ES-I3 (cell line): ENCODE results near the gene RRP15.
"Not testable (repeated sequence)": the region's sequence is repeated elsewhere in the genome, so short reads cannot be mapped to it uniquely, and the experiment has no call there.

ENCODE experiments used
- H3K36me3 ChIP-seq: 2 replicates; pipeline ENCODE4 v1.6.1; 2013; ENCODE audit warnings: mild to moderate bottlenecking, low read length, control low read depth, moderate library complexity; ENCODE audit not compliant: insufficient read depth
- H3K4me1 ChIP-seq: 2 replicates; pipeline ENCODE4 v1.6.1; 2013; ENCODE audit warnings: mild to moderate bottlenecking, control low read depth, low read length; ENCODE audit not compliant: insufficient read depth
- H3K9ac ChIP-seq: 2 replicates; pipeline ENCODE4 v1.6.1; 2013; ENCODE audit warnings: low read depth, mild to moderate bottlenecking, low read length, moderate library complexity
- H3K9me3 ChIP-seq: 2 replicates; pipeline ENCODE4 v1.6.1; 2013; ENCODE audit warnings: mild to moderate bottlenecking, low read length, moderate library complexity; ENCODE audit not compliant: control insufficient read depth, insufficient read depth

RRP15 gene

GRCh38 chr1:218304281-218305039, 19.4 kb downstream of the RRP15 start:
- peaks cover 10% of the 10 kb centered on the region; the same call in 1 of the 2 replicates for H3K4me1 ChIP-seq
- no peak overlapping the region for H3K9ac ChIP-seq
- H3K9me3 ChIP-seq, result no peaks in the 10 kb centered on the region
- H3K36me3 ChIP-seq, result no peaks in the 10 kb centered on the region

- H3K9me3 ChIP-seq, result no peaks in the 10 kb centered on the region
- H3K9ac ChIP-seq, result no peak overlapping the region
- no peaks in the 10 kb centered on the region for H3K36me3 ChIP-seq
- H3K4me1 ChIP-seq, result peaks cover 6% of the 10 kb centered on the region; the same call in 1 of the 2 replicates
Measured at GRCh38 chr1:218305472-218306064, 20.5 kb downstream of the RRP15 start.

GRCh38 chr1:218312509-218312908, 27.4 kb downstream of the RRP15 start:
- no peaks in the 10 kb centered on the region for H3K9me3 ChIP-seq
- no peak overlapping the region; the same call in 1 of the 2 replicates for H3K9ac ChIP-seq
- peaks cover 8% of the 10 kb centered on the region; the same call in 1 of the 2 replicates for H3K4me1 ChIP-seq
- no peaks in the 10 kb centered on the region for H3K36me3 ChIP-seq

GRCh38 chr1:218314316-218314715, 29.2 kb downstream of the RRP15 start:
- no peaks in the 10 kb centered on the region for H3K36me3 ChIP-seq
- H3K4me1 ChIP-seq, result peaks cover 8% of the 10 kb centered on the region; the same call in 1 of the 2 replicates
- H3K9me3 ChIP-seq, result no peaks in the 10 kb centered on the region
- no peak overlapping the region for H3K9ac ChIP-seq

- Histone ChIP-seq H3K9me3 (no peaks in the 10 kb centered on the region), H3K9ac (no peak overlapping the region), H3K36me3 (no peaks in the 10 kb centered on the region), H3K4me1 (peaks cover 8% of the 10 kb centered on the region; the same call in 1 of the 2 replicates)
Measured at GRCh38 chr1:218315638-218316037, 30.5 kb downstream of the RRP15 start.

- peaks cover 8% of the 10 kb centered on the region; the same call in 1 of the 2 replicates for H3K4me1 ChIP-seq
- no peaks in the 10 kb centered on the region for H3K9me3 ChIP-seq
- no peaks in the 10 kb centered on the region for H3K36me3 ChIP-seq
- H3K9ac ChIP-seq, result no peak overlapping the region
Measured at GRCh38 chr1:218317061-218317460, 32.0 kb downstream of the RRP15 start.

GRCh38 chr1:218320182-218320581, 35.1 kb downstream of the RRP15 start:
- not testable (repeated sequence) for H3K9ac ChIP-seq, H3K4me1 ChIP-seq, H3K9me3 ChIP-seq, H3K36me3 ChIP-seq

- H3K9ac ChIP-seq, result no peak overlapping the region
- H3K9me3 ChIP-seq, result no peaks in the 10 kb centered on the region
- no peaks in the 10 kb centered on the region for H3K36me3 ChIP-seq
Measured at GRCh38 chr1:218322762-218323161, 37.7 kb downstream of the RRP15 start.

GRCh38 chr1:218323568-218324225, 38.6 kb downstream of the RRP15 start:
- Histone ChIP-seq H3K9ac (no peak overlapping the region), H3K9me3 (no peaks in the 10 kb centered on the region), H3K4me1 (no peaks in the 10 kb centered on the region), H3K36me3 (no peaks in the 10 kb centered on the region)

More at GRCh38 chr1:218322762-218323161, 37.7 kb downstream of the RRP15 start:
- no peaks in the 10 kb centered on the region for H3K4me1 ChIP-seq

GRCh38 chr1:218324226-218324580, 39.1 kb downstream of the RRP15 start:
- no peaks in the 10 kb centered on the region for H3K9me3 ChIP-seq
- H3K4me1 ChIP-seq, result no peaks in the 10 kb centered on the region
- no peak overlapping the region for H3K9ac ChIP-seq
- no peaks in the 10 kb centered on the region for H3K36me3 ChIP-seq

- Histone ChIP-seq H3K9me3 (no peaks in the 10 kb centered on the region), H3K36me3 (no peaks in the 10 kb centered on the region; the same call in 1 of the 2 replicates), H3K4me1 (no peaks in the 10 kb centered on the region), H3K9ac (no peak overlapping the region)
Measured at GRCh38 chr1:218328769-218329168, 43.7 kb downstream of the RRP15 start.

- no peaks in the 10 kb centered on the region for H3K9me3 ChIP-seq
- no peak overlapping the region for H3K9ac ChIP-seq
- no peaks in the 10 kb centered on the region for H3K4me1 ChIP-seq
- H3K36me3 ChIP-seq, result no peaks in the 10 kb centered on the region; the same call in 1 of the 2 replicates
Measured at GRCh38 chr1:218330043-218330623, 45.0 kb downstream of the RRP15 start.

GRCh38 chr1:218332416-218332815, 47.3 kb downstream of the RRP15 start:
- H3K9ac ChIP-seq, result no peak overlapping the region
- no peaks in the 10 kb centered on the region for H3K9me3 ChIP-seq
- H3K4me1 ChIP-seq, result no peaks in the 10 kb centered on the region
- no peaks in the 10 kb centered on the region; the same call in 1 of the 2 replicates for H3K36me3 ChIP-seq

GRCh38 chr1:218336328-218336727, 51.2 kb downstream of the RRP15 start:
- H3K4me1 ChIP-seq, result no peaks in the 10 kb centered on the region
- H3K9ac ChIP-seq, result no peak overlapping the region
- no peaks in the 10 kb centered on the region for H3K36me3 ChIP-seq
- H3K9me3 ChIP-seq, result no peaks in the 10 kb centered on the region
